ENCODE results near the gene DAB2IP.
"Not testable (repeated sequence)": the region's sequence is repeated elsewhere in the genome, so short reads cannot be mapped to it uniquely, and the experiment has no call there.

DAB2IP gene

GRCh38 chr9:121626012-121626411 lies 25.4 kb upstream of the DAB2IP start:
- DNase-seq = no peak

GRCh38 chr9:121627427-121627826 lies 24.0 kb upstream of the DAB2IP start:
- no peak for DNase-seq

GRCh38 chr9:121628401-121628800 lies 23.0 kb upstream of the DAB2IP start:
- no peak for DNase-seq

- no peak for DNase-seq
Measured at GRCh38 chr9:121631115-121631514, 20.3 kb upstream of the DAB2IP start.

- DNase-seq = no peak
Measured at GRCh38 chr9:121631978-121632418, 19.4 kb upstream of the DAB2IP start.

- no peak for DNase-seq
Measured at GRCh38 chr9:121633119-121633714, 18.2 kb upstream of the DAB2IP start.

- DNase-seq = no peak
Measured at GRCh38 chr9:121633736-121634135, 17.7 kb upstream of the DAB2IP start.

GRCh38 chr9:121634329-121635261 lies 16.8 kb upstream of the DAB2IP start:
- DNase-seq = peak; percentile 14

GRCh38 chr9:121635300-121635876 lies 16.0 kb upstream of the DAB2IP start:
- no peak for DNase-seq

GRCh38 chr9:121636341-121636865 lies 15.0 kb upstream of the DAB2IP start:
- no peak for DNase-seq

- no peak for DNase-seq
Measured at GRCh38 chr9:121636978-121637712, 14.3 kb upstream of the DAB2IP start.

GRCh38 chr9:121637713-121638220 lies 13.7 kb upstream of the DAB2IP start:
- no peak for DNase-seq

- DNase-seq = no peak
Measured at GRCh38 chr9:121638399-121638798, 13.0 kb upstream of the DAB2IP start.

GRCh38 chr9:121638901-121639592 lies 12.4 kb upstream of the DAB2IP start:
- DNase-seq = no peak

- no peak for DNase-seq
Measured at GRCh38 chr9:121639619-121640018, 11.8 kb upstream of the DAB2IP start.

GRCh38 chr9:121640076-121640475 lies 11.4 kb upstream of the DAB2IP start:
- DNase-seq = no peak

- no peak for DNase-seq
Measured at GRCh38 chr9:121640491-121641223, 10.8 kb upstream of the DAB2IP start.

- DNase-seq = no peak
Measured at GRCh38 chr9:121641224-121641611, 10.2 kb upstream of the DAB2IP start.

GRCh38 chr9:121642758-121643157 lies 8.7 kb upstream of the DAB2IP start:
- DNase-seq = no peak

- DNase-seq = no peak
Measured at GRCh38 chr9:121643473-121643872, 8.0 kb upstream of the DAB2IP start.

GRCh38 chr9:121644040-121644439 lies 7.4 kb upstream of the DAB2IP start:
- DNase-seq = not testable (repeated sequence)

Data from NCI-H146 (cell line).